Adipocyte (in vitro differentiated cells): ENCODE measurements around the gene LRBA.
"Not testable (repeated sequence)": the region's sequence is repeated elsewhere in the genome, so short reads cannot be mapped to it uniquely, and the experiment has no call there.

Source experiments
- DNase-seq: peaks from one replicate; pipeline ENCODE4 v3.0.0-alpha.2; 2015; ENCODE audit warnings: low read depth
- H3K27me3 ChIP-seq: replicated peaks from 2 replicates; pipeline ENCODE4 v1.7.0; 2013; ENCODE audit warnings: mild to moderate bottlenecking, low read length, moderate library complexity; ENCODE audit not compliant: control insufficient read depth, insufficient read depth
- H3K36me3 ChIP-seq: 2 replicates; pipeline ENCODE4 v1.7.0; 2013; ENCODE audit warnings: low read length, mild to moderate bottlenecking, moderate library complexity; ENCODE audit not compliant: control insufficient read depth, insufficient read depth, severe bottlenecking
- H3K4me1 ChIP-seq: 2 replicates; pipeline ENCODE4 v1.7.0; 2013; ENCODE audit warnings: mild to moderate bottlenecking, low read length, moderate library complexity; ENCODE audit not compliant: control insufficient read depth, insufficient read depth
- H3K4me3 ChIP-seq: 2 replicates; pipeline ENCODE4 v1.7.0; 2013; ENCODE audit warnings: mild to moderate bottlenecking, low read length, moderate library complexity
- H3K9ac ChIP-seq: 2 replicates; pipeline ENCODE4 v1.7.0; 2013; ENCODE audit warnings: mild to moderate bottlenecking, low read length, moderate library complexity
- H3K9me3 ChIP-seq: 2 replicates; pipeline ENCODE4 v1.7.0; 2013; ENCODE audit warnings: mild to moderate bottlenecking, low read length, moderate library complexity; ENCODE audit not compliant: control insufficient read depth

Gene LRBA

GRCh38 chr4:151013491-151013890 is 1.6 kb downstream of the LRBA start:
- Histone ChIP-seq H3K4me1 (peaks cover 5% of the 10 kb centered on the region), H3K36me3 (no peaks in the 10 kb centered on the region), H3K9me3 (no peaks in the 10 kb centered on the region), H3K9ac (no peak overlapping the region), H3K27me3 (no peaks in the 10 kb centered on the region), H3K4me3 (peak overlapping the region; percentile 97)
- no peak for DNase-seq

- Histone ChIP-seq H3K9me3 (no peaks in the 10 kb centered on the region), H3K36me3 (no peaks in the 10 kb centered on the region), H3K27me3 (no peaks in the 10 kb centered on the region), H3K4me3 (no peak overlapping the region), H3K9ac (no peak overlapping the region), H3K4me1 (peaks cover 5% of the 10 kb centered on the region)
- no peak for DNase-seq
Observed at GRCh38 chr4:151012820-151013219, 2.3 kb downstream of the LRBA start.

DNA sequence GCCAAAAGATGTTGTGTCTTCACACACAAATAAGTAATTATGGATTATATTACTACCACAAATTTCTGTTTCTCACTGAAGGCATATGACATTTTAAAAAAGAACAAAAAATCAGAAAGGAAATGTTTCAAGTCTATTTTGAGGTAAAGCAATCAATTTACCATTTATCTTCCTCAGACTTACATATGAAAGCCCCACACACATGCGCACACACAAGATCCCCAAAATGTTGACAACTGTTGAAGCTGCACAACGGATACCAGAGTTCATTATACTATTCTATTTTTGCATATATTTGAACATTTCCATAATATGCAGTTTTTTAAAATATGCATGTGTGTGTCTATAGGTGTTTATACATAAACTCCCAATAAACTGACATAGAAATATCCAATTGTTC is 2.7 kb downstream of the LRBA start:
- DNase-seq, result no peak

GRCh38 chr4:151004222-151004621 is 10.9 kb downstream of the LRBA start:
- Histone ChIP-seq H3K4me3 (no peak overlapping the region), H3K9me3 (no peaks in the 10 kb centered on the region), H3K36me3 (no peaks in the 10 kb centered on the region), H3K9ac (no peak overlapping the region), H3K4me1 (no peaks in the 10 kb centered on the region), H3K27me3 (no peaks in the 10 kb centered on the region)
- no peak for DNase-seq

More for the DNA sequence above, 2.7 kb downstream of the LRBA start:
- Histone ChIP-seq H3K9ac (no peak overlapping the region), H3K9me3 (no peaks in the 10 kb centered on the region), H3K36me3 (no peaks in the 10 kb centered on the region), H3K27me3 (no peaks in the 10 kb centered on the region), H3K4me3 (no peak overlapping the region), H3K4me1 (peaks cover 5% of the 10 kb centered on the region)

GRCh38 chr4:151000747-151001429 is 14.2 kb downstream of the LRBA start:
- Histone ChIP-seq H3K27me3 (no peaks in the 10 kb centered on the region), H3K9ac (no peak overlapping the region), H3K4me1 (peaks cover 6% of the 10 kb centered on the region), H3K9me3 (no peaks in the 10 kb centered on the region), H3K4me3 (no peak overlapping the region), H3K36me3 (no peaks in the 10 kb centered on the region)
- DNase-seq, result no peak

GRCh38 chr4:150999086-150999485 is 16.0 kb downstream of the LRBA start:
- H3K9me3 ChIP-seq, result no peaks in the 10 kb centered on the region
- H3K9ac ChIP-seq, result no peak overlapping the region
- peaks cover 6% of the 10 kb centered on the region for H3K4me1 ChIP-seq
- no peak for DNase-seq
- no peaks in the 10 kb centered on the region for H3K36me3 ChIP-seq
- H3K4me3 ChIP-seq, result no peak overlapping the region
- H3K27me3 ChIP-seq, result no peaks in the 10 kb centered on the region

DNA sequence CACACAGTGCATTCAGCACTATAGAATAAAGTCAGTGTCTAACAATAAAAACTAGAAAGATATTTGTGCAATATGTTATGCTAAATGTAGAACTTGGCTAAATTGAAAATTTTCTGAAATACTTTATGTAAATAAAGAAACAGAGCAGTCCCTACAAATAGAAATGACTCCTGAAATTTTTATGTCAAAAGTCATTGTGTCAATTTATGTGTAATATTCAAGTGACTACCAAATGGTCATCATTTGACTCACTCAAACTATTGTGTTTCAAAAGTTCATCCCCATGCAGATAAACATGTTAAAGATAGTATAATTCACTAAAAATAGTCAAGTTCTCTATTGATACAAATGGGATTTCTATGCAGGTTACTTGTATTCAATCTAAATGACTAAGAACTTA is 17.9 kb downstream of the LRBA start:
- Histone ChIP-seq H3K4me1 (peaks cover 6% of the 10 kb centered on the region), H3K27me3 (no peaks in the 10 kb centered on the region), H3K9ac (no peak overlapping the region), H3K4me3 (no peak overlapping the region), H3K36me3 (no peaks in the 10 kb centered on the region), H3K9me3 (no peaks in the 10 kb centered on the region)
- no peak for DNase-seq

DNA sequence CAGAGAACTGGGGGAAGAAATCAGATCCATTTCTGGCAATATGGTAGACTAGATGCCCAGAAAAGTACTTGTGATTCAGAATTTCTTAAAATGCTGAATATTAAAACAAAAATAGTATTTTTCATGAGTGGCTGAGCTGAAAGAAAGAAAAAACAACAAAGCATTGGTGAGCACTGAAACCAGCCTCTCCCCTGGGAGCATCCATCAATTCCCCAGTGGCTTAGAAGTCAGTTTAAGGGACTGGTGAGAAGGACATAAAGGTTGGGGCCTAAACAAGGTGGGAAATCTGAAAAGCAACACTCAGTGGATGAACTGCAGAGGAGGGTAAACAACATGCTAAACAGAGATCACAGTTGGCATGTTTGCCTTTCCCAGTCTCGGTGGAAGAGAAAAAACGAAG is 20.4 kb downstream of the LRBA start:
- Histone ChIP-seq H3K4me3 (no peak overlapping the region), H3K36me3 (no peaks in the 10 kb centered on the region), H3K9ac (no peak overlapping the region), H3K27me3 (no peaks in the 10 kb centered on the region), H3K4me1 (peaks cover 6% of the 10 kb centered on the region), H3K9me3 (no peaks in the 10 kb centered on the region)
- DNase-seq, result no peak

DNA sequence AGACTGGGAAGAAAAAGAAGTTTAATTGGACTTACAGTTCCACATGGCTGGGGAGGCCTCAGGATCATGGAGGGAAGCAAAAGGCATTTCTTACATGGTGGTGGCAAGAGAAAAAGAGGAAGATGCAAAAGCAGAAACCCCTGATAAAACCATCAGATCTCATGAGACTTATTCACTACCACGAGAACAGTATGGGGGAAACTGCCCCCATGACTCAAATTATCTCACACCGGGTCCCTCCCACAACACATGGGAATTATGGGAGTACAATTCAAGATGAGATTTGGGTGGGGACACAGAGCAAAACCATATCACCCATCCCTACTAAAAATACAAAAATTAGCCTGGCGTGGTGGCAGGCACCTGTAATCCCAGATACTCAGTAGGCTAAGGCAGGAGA is 21.5 kb downstream of the LRBA start:
- not testable (repeated sequence) for DNase-seq, H3K27me3 ChIP-seq, H3K4me3 ChIP-seq, H3K9me3 ChIP-seq, H3K36me3 ChIP-seq, H3K9ac ChIP-seq, H3K4me1 ChIP-seq

GRCh38 chr4:150990993-150991392 is 24.1 kb downstream of the LRBA start:
- Histone ChIP-seq H3K4me1 (no peaks in the 10 kb centered on the region), H3K9ac (no peak overlapping the region), H3K36me3 (no peaks in the 10 kb centered on the region), H3K9me3 (no peaks in the 10 kb centered on the region), H3K27me3 (no peaks in the 10 kb centered on the region), H3K4me3 (no peak overlapping the region)
- DNase-seq, result no peak

GRCh38 chr4:150990250-150990649 is 24.8 kb downstream of the LRBA start:
- Histone ChIP-seq H3K36me3 (no peaks in the 10 kb centered on the region), H3K9ac (no peak overlapping the region), H3K4me3 (no peak overlapping the region), H3K27me3 (no peaks in the 10 kb centered on the region), H3K4me1 (no peaks in the 10 kb centered on the region), H3K9me3 (no peaks in the 10 kb centered on the region)
- DNase-seq, result no peak

DNA sequence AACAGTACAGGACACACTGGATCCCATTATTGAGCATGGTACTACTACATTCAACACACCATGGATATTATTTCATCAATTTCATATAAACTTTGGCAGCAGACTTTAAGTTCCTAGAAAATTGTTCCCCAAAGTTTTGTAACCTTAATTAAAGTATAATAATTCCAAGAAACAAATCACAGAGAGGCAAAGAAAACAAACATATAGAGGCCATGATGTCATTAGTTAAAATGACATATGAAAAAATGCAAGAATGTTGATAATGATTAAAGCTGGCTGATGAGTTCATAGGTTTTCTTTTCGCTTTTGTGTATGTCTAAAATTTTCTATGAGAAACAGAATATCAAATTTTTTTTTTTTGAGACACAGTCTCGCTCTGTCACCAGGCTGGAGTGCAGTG is 26.8 kb downstream of the LRBA start:
- Histone ChIP-seq H3K9ac (no peak overlapping the region), H3K4me3 (no peak overlapping the region), H3K4me1 (no peaks in the 10 kb centered on the region), H3K27me3 (no peaks in the 10 kb centered on the region), H3K9me3 (no peaks in the 10 kb centered on the region), H3K36me3 (no peaks in the 10 kb centered on the region)
- no peak for DNase-seq
